ENCODE data around the gene CRIP1. TPM values are rescaled to one million over a fixed set of nuclear protein-coding genes. Genes with fewer than 3 reads are reported as not detected.

The CRIP1 gene
- total and polyA plus RNA-seq, 7 experiments from 2014 or later = 94.4 to 787 (median 303) TPM

DNA sequence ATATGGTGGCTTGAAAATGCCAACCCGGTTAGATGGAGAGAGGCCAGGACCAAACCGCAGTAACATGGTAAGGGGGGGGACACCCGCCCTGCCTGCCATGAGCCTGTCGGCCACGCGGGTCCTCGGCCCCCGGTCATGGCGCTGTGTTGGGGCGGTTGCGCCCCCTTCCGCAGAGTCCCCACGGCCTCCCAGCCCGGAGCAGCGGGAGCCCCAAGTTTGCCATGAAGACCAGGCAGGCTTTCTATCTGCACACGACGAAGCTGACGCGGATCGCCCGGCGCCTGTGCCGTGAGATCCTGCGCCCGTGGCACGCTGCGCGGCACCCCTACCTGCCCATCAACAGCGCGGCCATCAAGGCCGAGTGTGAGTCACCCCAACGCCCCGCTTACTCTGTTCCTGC lies 22.2 kb upstream of the CRIP1 start:
- Histone ChIP-seq H3K4me3 (ENCODE audit: low read length) (no peak overlapping the region), H3K27ac (ENCODE audit: low read depth, low read length) (no peak overlapping the region), H3K27me3 (ENCODE audit: control insufficient read depth in 2 of 2, insufficient read depth in 2 of 2, low read length in 2 of 2) (no peaks in the 10 kb centered on the region), H3K9me3 (ENCODE audit: control insufficient read depth in 2 of 3, low read length in 3 of 3) (no peaks in the 10 kb centered on the region), H3K4me1 (ENCODE audit: control insufficient read depth in 2 of 2, insufficient read depth in 2 of 2, low read length in 2 of 2) (no peaks in the 10 kb centered on the region), H3K36me3 (ENCODE audit: control insufficient read depth in 2 of 3, insufficient read depth in 3 of 3, low read length in 3 of 3) (peaks cover 0 to 79% (median 4%) of the 10 kb centered on the region in 3 experiments)
- H3K4me3 Mint-ChIP-seq = no peak overlapping the region
- peaks cover 0 to 11% (median 0%) of the 10 kb centered on the region in 5 donors for H3K36me3 Mint-ChIP-seq
- CTCF ChIA-PET = no interaction called here
- H3K9me3 Mint-ChIP-seq = no peaks in the 10 kb centered on the region
- H3K27me3 Mint-ChIP-seq = no peaks in the 10 kb centered on the region
- intact Hi-C loops (cut with micrococcal nuclease) = no loop called here
- ATAC-seq (no peak), DNase-seq (no peak)
- POLR2A ChIA-PET = no interaction called here
- no peaks in the 10 kb centered on the region for H3K4me1 Mint-ChIP-seq
- H3K27ac Mint-ChIP-seq = no peak overlapping the region

DNA sequence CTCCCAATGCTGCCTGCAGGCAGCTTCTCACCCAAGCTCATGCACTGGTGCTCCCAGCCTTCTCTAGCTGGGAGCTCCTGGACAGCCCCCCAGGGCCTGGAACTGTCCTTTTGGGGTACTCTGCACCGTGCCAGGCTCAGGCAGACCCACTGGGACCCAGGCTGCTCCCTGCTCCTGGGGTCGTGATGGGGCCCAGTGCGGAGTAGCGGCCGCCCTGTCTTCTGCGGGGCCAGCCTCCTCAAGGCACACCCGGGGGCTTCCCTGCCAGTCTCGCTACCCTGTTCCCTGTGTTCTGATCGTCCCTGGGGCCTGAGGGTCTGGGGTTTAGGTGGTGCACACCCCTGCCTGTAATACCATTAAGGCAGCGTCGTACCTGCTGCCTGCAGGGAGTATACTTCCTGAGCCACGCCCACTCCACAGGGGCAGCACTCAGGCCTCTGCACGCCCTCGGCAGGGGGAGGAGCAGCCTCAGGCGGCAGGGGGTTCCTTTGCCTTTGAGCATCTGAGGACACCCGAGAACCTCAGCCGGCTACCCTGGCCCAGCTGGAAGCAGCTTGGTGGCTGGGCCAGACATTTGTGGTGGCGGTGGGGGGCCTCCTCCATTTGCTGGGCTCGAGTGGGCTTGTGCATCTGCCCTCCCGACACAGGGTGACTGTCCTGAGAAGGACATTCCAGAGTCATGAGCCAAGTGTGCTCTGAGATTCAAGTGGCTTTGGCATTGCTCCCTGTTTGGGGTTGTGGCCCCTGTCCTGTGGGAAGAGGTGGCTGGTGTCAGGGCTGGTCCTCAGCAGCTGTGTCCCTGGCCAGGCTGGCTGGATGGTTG lies 21.3 kb upstream of the CRIP1 start:
- H3K27me3 Mint-ChIP-seq = no peaks in the 10 kb centered on the region
- POLR2A ChIA-PET = no interaction called here
- ATAC-seq (no peak), DNase-seq (no peak)
- Histone ChIP-seq H3K9me3 (ENCODE audit: control insufficient read depth in 2 of 3, low read length in 3 of 3) (no peaks in the 10 kb centered on the region), H3K27ac (ENCODE audit: low read depth, low read length) (no peak overlapping the region), H3K4me3 (ENCODE audit: low read length) (no peak overlapping the region), H3K27me3 (ENCODE audit: control insufficient read depth in 2 of 2, insufficient read depth in 2 of 2, low read length in 2 of 2) (no peaks in the 10 kb centered on the region), H3K4me1 (ENCODE audit: control insufficient read depth in 2 of 2, insufficient read depth in 2 of 2, low read length in 2 of 2) (no peaks in the 10 kb centered on the region), H3K36me3 (ENCODE audit: control insufficient read depth in 2 of 3, insufficient read depth in 3 of 3, low read length in 3 of 3) (peaks cover 0 to 81% (median 4%) of the 10 kb centered on the region in 3 experiments)
- intact Hi-C loops (cut with micrococcal nuclease) = no loop called here
- H3K27ac Mint-ChIP-seq = no peak overlapping the region
- H3K4me1 Mint-ChIP-seq = no peaks in the 10 kb centered on the region
- H3K9me3 Mint-ChIP-seq = no peaks in the 10 kb centered on the region
- H3K4me3 Mint-ChIP-seq = no peak overlapping the region
- CTCF ChIA-PET = no interaction called here
- peaks cover 0 to 11% (median 0%) of the 10 kb centered on the region in 5 donors for H3K36me3 Mint-ChIP-seq

DNA sequence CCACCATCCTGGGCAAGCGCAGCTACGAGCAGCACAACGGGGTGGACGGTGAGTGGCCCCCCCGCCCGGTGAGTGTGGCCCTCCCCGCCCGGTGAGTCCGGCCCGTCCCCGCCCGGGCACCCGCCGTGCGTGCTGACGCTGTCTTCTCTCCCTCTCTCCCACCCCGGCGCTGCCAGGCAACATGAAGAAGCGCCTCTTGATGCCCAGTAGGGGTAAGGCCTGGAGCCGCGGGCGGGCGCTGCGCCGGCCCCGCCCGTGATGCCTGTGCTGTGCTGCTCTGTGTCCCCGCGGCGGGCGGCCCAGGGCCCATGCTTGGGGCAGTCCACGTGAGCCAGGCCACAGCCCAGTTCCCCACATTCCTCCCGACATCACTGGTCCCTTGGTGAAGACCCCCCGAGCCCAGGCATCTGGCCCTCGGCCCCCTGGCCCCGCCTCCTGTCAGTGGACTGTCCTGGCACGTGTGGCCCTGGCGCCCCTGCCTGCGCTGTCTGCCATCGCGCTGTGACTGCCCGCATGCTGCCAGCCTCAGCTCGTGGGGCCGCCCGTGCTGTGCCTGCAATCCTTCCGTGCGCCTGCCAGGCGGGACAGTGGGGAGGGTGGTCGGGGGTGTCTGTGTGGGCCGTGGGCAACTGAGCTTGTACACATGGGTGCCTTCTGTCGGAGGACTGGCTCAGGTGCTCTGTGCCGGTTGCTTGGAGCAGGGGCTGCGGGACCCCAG lies 20.0 kb upstream of the CRIP1 start:
- no peak for DNase-seq
- H3K27ac ChIP-seq (ENCODE audit: low read depth, low read length) = no peak overlapping the region
- no peaks in the 10 kb centered on the region for H3K4me1 ChIP-seq (ENCODE audit: control insufficient read depth in 2 of 2, insufficient read depth in 2 of 2, low read length in 2 of 2)
- H3K27ac Mint-ChIP-seq = no peak overlapping the region
- CTCF ChIA-PET = no interaction called here
- ATAC-seq = no peak
- peaks cover 0 to 6% (median 0%) of the 10 kb centered on the region in 5 donors for H3K36me3 Mint-ChIP-seq
- H3K4me1 Mint-ChIP-seq = no peaks in the 10 kb centered on the region
- no peak overlapping the region for H3K4me3 ChIP-seq (ENCODE audit: low read length)
- POLR2A ChIA-PET = interaction anchor here (0.9 to 1.1 kb wide), 2 partner anchors 9 to 11 kb away, joined by 3 read pairs; no protein-coding TSS in a partner anchor
- H3K27me3 ChIP-seq (ENCODE audit: control insufficient read depth in 2 of 2, insufficient read depth in 2 of 2, low read length in 2 of 2) = no peaks in the 10 kb centered on the region
- intact Hi-C loops (cut with micrococcal nuclease) = no loop called here
- no peak overlapping the region for H3K4me3 Mint-ChIP-seq
- H3K9me3 ChIP-seq (ENCODE audit: control insufficient read depth in 2 of 3, low read length in 3 of 3) = no peaks in the 10 kb centered on the region
- H3K9me3 Mint-ChIP-seq = no peaks in the 10 kb centered on the region
- peaks cover 0 to 68% (median 4%) of the 10 kb centered on the region in 3 experiments for H3K36me3 ChIP-seq (ENCODE audit: control insufficient read depth in 2 of 3, insufficient read depth in 3 of 3, low read length in 3 of 3)
- H3K27me3 Mint-ChIP-seq = no peaks in the 10 kb centered on the region

DNA sequence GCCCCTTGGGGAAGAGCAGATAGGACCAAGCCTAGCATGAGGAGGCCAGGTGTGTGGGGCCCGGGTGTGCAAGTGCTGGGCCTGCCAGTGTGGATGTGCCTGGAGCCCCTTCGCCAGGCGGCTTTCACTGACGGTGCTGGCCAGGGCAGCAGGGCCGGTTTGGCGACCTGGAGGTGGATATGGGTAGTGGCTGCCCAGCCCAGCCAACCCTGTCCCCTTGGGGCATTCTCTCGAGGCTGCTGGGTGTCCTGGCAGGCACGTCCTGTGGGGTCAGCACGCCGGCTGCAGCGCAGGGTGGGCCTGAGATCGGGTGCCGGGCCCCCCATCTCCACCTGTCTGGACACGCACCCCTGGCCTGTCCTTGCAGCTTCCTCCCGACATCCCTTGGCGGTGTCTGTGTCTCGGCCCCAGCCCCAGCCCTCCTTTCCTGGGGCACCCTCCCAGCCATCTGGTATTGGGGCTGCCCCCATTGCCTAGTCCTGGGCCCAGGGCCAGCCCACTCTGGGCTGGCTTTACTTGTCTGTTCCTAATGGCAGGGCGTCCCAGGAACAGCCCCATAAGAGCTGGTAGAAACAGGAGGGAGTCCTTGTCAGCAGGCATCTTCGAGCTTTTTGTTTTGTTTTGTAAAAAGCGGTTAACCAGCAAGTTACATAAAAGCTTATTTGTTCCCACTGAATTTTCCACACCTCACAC lies 19.3 kb upstream of the CRIP1 start:
- CTCF ChIA-PET = no interaction called here
- no peaks in the 10 kb centered on the region for H3K4me1 ChIP-seq (ENCODE audit: control insufficient read depth in 2 of 2, insufficient read depth in 2 of 2, low read length in 2 of 2)
- H3K4me3 Mint-ChIP-seq = no peak overlapping the region
- H3K27ac Mint-ChIP-seq = no peak overlapping the region
- H3K9me3 Mint-ChIP-seq = no peaks in the 10 kb centered on the region
- ATAC-seq (no peak), DNase-seq (no peak)
- no peaks in the 10 kb centered on the region for H3K4me1 Mint-ChIP-seq
- peaks cover 0 to 66% (median 4%) of the 10 kb centered on the region in 3 experiments for H3K36me3 ChIP-seq (ENCODE audit: control insufficient read depth in 2 of 3, insufficient read depth in 3 of 3, low read length in 3 of 3)
- H3K27me3 Mint-ChIP-seq = no peaks in the 10 kb centered on the region
- intact Hi-C loops (cut with micrococcal nuclease) = no loop called here
- POLR2A ChIA-PET = interaction anchor here (0.9 to 1.1 kb wide), 3 partner anchors 8 to 13 kb away, joined by 3 read pairs; no protein-coding TSS in a partner anchor
- H3K27ac ChIP-seq (ENCODE audit: low read depth, low read length) = no peak overlapping the region
- H3K4me3 ChIP-seq (ENCODE audit: low read length) = no peak overlapping the region
- peaks cover 0 to 5% (median 0%) of the 10 kb centered on the region in 5 donors for H3K36me3 Mint-ChIP-seq
- H3K9me3 ChIP-seq (ENCODE audit: control insufficient read depth in 2 of 3, low read length in 3 of 3) = no peaks in the 10 kb centered on the region
- H3K27me3 ChIP-seq (ENCODE audit: control insufficient read depth in 2 of 2, insufficient read depth in 2 of 2, low read length in 2 of 2) = no peaks in the 10 kb centered on the region

DNA sequence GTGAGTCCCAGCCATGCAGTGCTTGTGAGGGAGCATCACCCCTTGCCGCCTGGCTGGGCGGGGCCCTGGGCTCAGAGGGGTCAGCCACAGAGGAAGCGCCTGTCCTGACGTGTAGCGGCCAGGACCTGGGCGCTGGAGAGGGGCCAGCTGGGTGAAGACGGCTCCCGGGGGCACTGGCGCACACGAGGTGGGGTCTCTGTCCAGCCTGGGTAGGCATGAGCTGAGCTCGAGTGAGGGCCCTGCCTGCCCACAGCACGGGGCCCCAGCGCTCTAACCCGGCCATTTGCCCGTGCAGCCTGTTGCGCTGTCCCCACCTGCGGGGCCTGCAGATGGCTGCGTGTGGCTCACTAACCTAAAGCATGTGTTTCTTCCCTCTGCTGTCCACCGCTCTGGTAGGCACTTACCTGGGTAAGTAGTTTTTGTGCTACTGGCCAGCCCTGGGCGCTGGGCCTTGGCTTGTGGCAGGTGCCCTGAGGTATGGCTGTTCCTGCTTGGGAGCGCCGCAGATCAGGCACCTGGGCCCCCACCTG lies 18.7 kb upstream of the CRIP1 start:
- Mint-ChIP-seq H3K27me3 (no peaks in the 10 kb centered on the region), H3K27ac (peak overlapping the region in 1 of 9 donors; percentile 43), H3K9me3 (no peaks in the 10 kb centered on the region), H3K4me3 (no peak overlapping the region), H3K36me3 (peaks cover 0 to 4% (median 0%) of the 10 kb centered on the region in 5 donors), H3K4me1 (no peaks in the 10 kb centered on the region)
- H3K4me3 ChIP-seq (ENCODE audit: low read length) = no peak overlapping the region
- no peak for ATAC-seq
- no peaks in the 10 kb centered on the region for H3K27me3 ChIP-seq (ENCODE audit: control insufficient read depth in 2 of 2, insufficient read depth in 2 of 2, low read length in 2 of 2)
- H3K27ac ChIP-seq (ENCODE audit: low read depth, low read length) = no peak overlapping the region
- DNase-seq = no peak
- H3K36me3 ChIP-seq (ENCODE audit: control insufficient read depth in 2 of 3, insufficient read depth in 3 of 3, low read length in 3 of 3) = peaks cover 0 to 62% (median 4%) of the 10 kb centered on the region in 3 experiments
- H3K9me3 ChIP-seq (ENCODE audit: control insufficient read depth in 2 of 3, low read length in 3 of 3) = no peaks in the 10 kb centered on the region
- no peaks in the 10 kb centered on the region for H3K4me1 ChIP-seq (ENCODE audit: control insufficient read depth in 2 of 2, insufficient read depth in 2 of 2, low read length in 2 of 2)
- intact Hi-C loops (cut with micrococcal nuclease) = no loop called here
- POLR2A ChIA-PET = interaction anchor here (0.9 to 1.1 kb wide), 3 partner anchors 8 to 13 kb away, joined by 3 read pairs; no protein-coding TSS in a partner anchor
- CTCF ChIA-PET = no interaction called here

DNA sequence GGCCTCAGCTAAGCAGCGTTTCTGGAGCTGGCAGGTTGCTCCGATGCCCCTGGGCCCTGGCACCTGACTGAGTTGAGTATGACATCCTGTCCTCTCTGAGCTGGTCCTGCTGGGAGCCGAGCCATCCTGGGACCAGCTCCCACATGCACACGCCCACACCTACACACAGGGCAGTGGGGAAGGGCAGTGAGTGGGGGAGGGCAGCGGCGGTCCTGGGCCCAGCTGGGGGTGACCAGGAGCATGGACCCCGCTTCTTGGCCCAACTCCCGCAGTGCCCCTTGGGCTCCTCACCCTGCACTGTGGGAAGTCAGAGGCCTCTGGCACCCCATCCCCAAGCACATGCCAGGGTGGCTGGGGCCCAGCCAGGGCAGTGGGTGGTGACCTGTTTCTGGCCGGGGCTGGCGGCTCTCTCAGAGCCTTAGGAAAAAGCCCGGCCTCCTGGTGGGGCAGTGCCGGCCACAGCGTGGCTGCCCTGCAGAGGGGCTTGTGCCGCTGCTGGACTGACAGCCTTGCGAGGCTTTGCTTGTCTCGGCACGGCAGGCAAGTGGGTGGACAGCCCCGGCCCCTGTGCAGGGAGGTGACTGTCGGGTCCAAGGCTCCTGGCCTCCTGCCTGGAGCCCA lies 18.0 kb upstream of the CRIP1 start:
- ATAC-seq = no peak
- intact Hi-C loops (cut with micrococcal nuclease) = no loop called here
- CTCF ChIA-PET = no interaction called here
- Mint-ChIP-seq H3K27me3 (no peaks in the 10 kb centered on the region), H3K27ac (no peak overlapping the region), H3K4me3 (no peak overlapping the region), H3K4me1 (no peaks in the 10 kb centered on the region), H3K9me3 (no peaks in the 10 kb centered on the region), H3K36me3 (no peaks in the 10 kb centered on the region)
- peaks cover 0 to 55% (median under 1%) of the 10 kb centered on the region in 3 experiments for H3K36me3 ChIP-seq (ENCODE audit: control insufficient read depth in 2 of 3, insufficient read depth in 3 of 3, low read length in 3 of 3)
- no peak overlapping the region for H3K27ac ChIP-seq (ENCODE audit: low read depth, low read length)
- no peaks in the 10 kb centered on the region for H3K27me3 ChIP-seq (ENCODE audit: control insufficient read depth in 2 of 2, insufficient read depth in 2 of 2, low read length in 2 of 2)
- peaks cover 0 to 5% of the 10 kb centered on the region in 2 donors for H3K4me1 ChIP-seq (ENCODE audit: control insufficient read depth in 2 of 2, insufficient read depth in 2 of 2, low read length in 2 of 2)
- no peak for DNase-seq
- POLR2A ChIA-PET = interaction anchor here (0.6 kb wide), 1 partner anchor 124 kb away, joined by 3 read pairs; no protein-coding TSS in a partner anchor
- no peaks in the 10 kb centered on the region for H3K9me3 ChIP-seq (ENCODE audit: control insufficient read depth in 2 of 3, low read length in 3 of 3)
- no peak overlapping the region for H3K4me3 ChIP-seq (ENCODE audit: low read length)

Data from naive thymus-derived CD4-positive, alpha-beta T cell (primary cell).